ENCODE results near the gene PCDH9.
A peak's percentile ranks its signal among the peaks of the same experiment; 100 is the strongest.

Gene PCDH9, protein sequence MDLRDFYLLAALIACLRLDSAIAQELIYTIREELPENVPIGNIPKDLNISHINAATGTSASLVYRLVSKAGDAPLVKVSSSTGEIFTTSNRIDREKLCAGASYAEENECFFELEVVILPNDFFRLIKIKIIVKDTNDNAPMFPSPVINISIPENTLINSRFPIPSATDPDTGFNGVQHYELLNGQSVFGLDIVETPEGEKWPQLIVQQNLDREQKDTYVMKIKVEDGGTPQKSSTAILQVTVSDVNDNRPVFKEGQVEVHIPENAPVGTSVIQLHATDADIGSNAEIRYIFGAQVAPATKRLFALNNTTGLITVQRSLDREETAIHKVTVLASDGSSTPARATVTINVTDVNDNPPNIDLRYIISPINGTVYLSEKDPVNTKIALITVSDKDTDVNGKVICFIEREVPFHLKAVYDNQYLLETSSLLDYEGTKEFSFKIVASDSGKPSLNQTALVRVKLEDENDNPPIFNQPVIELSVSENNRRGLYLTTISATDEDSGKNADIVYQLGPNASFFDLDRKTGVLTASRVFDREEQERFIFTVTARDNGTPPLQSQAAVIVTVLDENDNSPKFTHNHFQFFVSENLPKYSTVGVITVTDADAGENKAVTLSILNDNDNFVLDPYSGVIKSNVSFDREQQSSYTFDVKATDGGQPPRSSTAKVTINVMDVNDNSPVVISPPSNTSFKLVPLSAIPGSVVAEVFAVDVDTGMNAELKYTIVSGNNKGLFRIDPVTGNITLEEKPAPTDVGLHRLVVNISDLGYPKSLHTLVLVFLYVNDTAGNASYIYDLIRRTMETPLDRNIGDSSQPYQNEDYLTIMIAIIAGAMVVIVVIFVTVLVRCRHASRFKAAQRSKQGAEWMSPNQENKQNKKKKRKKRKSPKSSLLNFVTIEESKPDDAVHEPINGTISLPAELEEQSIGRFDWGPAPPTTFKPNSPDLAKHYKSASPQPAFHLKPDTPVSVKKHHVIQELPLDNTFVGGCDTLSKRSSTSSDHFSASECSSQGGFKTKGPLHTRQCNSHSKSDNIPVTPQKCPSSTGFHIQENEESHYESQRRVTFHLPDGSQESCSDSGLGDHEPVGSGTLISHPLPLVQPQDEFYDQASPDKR (N-terminal part only)

GRCh38 chr13:67229481-67230403, at the start of gene PCDH9:
PCDH9 (minus strand) TSS chr13:67230336; CDS start chr13:67228440, 1,896 bp downstream.
- FAIRE-seq: no peak
- DNase-seq (ENCODE audit: extremely low spot score, insufficient read length, low read depth): no peak

DNA sequence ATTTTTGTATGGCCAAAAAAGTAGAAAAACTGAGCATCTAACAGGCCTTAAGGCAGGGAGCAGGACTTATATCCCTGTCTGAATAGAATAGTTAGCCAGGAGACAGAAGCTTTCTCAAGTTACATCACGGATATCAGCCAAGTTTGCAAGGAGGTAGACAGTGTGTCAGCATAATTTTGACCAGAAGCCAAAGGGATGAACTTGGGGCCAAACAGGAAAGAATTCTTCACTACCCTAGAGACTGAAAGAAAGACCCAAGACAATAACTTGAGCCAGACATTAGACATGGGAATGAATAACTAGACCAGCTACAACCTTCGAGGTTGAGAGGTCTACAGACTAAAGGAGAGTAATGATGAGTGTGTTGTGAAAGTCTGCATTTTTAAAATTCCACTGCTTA, 48.1 kb upstream of the PCDH9 start:
- FAIRE-seq (no peak), DNase-seq (ENCODE audit: extremely low spot score, insufficient read length, low read depth) (no peak)

DNA sequence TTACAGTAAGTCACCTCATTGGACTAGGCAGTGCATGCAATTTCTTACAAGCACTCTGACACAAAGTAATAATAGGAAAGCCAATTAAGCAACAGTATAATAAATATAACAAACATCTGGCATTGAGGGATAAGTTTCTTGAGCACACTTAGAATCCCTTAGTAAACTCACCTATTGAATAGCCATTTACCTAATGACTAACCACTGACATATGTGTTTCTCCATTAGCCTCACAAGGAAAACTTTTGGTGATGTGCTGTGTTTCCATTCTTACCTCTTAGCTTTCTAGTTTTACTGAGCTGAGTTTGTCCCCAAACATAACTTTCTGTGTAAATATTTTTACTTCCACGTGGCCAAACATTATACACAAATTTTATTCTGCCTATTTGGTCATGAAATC, 47.4 kb upstream of the PCDH9 start:
- FAIRE-seq (no peak), DNase-seq (ENCODE audit: extremely low spot score, insufficient read length, low read depth) (no peak)

DNA sequence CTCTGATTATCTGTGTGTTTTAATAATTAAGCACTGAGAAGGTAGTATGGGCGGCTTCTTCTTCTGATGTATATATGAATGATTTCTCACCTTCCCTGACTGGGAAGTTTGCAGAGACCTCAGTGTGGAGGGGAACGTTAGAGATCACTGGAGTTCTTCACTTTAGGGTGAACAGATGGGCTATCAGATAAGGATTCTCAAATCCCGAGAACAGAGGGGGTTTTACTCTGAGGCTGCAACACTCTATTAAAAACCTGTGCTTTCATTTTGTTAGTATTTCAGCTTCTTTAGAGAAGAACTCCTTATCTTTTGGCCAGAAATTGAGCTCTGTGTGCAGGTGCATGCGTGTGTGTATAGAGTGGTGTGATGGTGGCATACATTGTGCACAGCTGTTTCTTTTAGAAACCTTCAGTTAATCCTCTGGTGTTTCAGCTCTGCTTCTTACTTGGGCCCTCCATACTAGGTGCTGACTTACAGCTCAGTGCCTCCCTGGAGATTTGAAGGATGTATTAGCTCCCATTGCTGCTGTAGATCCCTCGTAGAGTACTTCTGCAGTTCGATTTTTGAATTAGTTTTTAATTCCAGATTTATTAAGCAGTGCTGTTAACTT, 45.3 kb upstream of the PCDH9 start:
- DNase-seq (ENCODE audit: extremely low spot score, insufficient read length, low read depth) (no peak), FAIRE-seq (no peak)

DNA sequence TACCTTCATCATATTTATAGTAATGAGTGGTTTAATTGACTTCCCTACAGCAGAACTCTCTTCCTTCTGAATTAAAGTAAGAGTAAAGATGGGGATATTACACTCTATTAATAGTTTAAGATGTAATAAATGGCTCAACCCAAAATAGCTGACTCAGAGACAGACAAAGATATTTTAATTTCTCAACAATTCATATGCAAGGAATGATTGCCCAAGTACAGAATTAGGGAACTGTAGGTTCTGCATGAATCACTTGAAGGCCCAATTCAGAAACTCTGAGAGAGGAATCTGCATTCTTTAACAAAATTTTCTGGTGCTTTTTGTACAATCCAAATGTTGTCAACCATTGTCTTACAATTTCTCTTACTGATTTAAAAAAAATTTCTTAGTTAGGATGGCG, 42.9 kb upstream of the PCDH9 start:
- DNase-seq (ENCODE audit: extremely low spot score, insufficient read length, low read depth) (no peak), FAIRE-seq (no peak)

- DNase-seq (ENCODE audit: extremely low spot score, insufficient read length, low read depth) (no peak), FAIRE-seq (no peak)
Observed at GRCh38 chr13:67267136-67267535, 37.0 kb upstream of the PCDH9 start.

GRCh38 chr13:67259208-67259607, 29.1 kb upstream of the PCDH9 start:
- DNase-seq (ENCODE audit: extremely low spot score, insufficient read length, low read depth) (no peak), FAIRE-seq (no peak)

DNA sequence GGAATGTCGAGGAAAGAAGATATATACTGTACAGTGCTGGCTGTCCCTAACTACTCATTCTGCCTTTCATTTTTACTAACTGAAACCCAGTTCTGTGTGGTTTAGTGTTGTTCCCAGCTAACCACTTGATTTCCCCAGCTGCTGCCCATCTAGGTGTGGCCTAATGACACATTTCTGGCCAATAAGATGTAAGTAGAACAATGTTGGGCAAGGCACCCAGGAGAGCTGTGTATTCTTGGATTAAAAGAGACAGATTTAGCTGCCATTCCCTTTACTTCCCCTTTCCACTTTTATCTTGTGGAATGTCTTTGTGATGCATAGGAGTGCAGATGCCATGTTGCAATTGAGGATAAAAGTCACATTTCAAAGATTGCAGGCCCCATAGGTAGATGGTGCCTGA, 28.3 kb upstream of the PCDH9 start:
- no peak for FAIRE-seq
- no peak for DNase-seq (ENCODE audit: extremely low spot score, insufficient read length, low read depth)

- DNase-seq (ENCODE audit: extremely low spot score, insufficient read length, low read depth) (no peak), FAIRE-seq (no peak)
Observed at GRCh38 chr13:67238861-67239260, 8.7 kb upstream of the PCDH9 start.

- peak; percentile 21 for FAIRE-seq
- DNase-seq (ENCODE audit: extremely low spot score, insufficient read length, low read depth): no peak
Observed at GRCh38 chr13:67238277-67238859, 8.2 kb upstream of the PCDH9 start.

DNA sequence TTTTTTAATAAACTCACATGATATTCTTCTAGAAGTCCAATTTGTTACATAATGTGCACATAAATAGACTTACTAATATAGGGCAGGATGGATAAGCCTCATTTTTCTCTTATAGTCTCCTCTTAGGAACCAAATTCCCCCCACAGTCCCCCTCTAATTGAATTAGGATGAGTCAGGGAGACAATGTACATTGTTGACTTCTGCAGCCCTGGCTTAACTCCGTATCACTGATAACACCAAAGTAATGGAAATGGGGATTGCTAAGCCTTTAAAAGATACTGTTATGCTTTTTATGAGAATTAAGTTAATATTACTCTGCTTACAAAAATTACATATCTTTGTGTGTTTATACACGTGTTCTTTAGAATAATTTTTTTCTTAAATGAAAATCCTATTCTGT, 5.1 kb upstream of the PCDH9 start:
- FAIRE-seq: no peak
- DNase-seq (ENCODE audit: extremely low spot score, insufficient read length, low read depth): no peak

- no peak for FAIRE-seq
Observed at GRCh38 chr13:67232384-67232783, 2.2 kb upstream of the PCDH9 start.

GRCh38 chr13:67231289-67232000, 1.3 kb upstream of the PCDH9 start:
- no peak for FAIRE-seq
- no peak for DNase-seq (ENCODE audit: extremely low spot score, insufficient read length, low read depth)

More at GRCh38 chr13:67232384-67232783, 2.2 kb upstream of the PCDH9 start:
- DNase-seq (ENCODE audit: extremely low spot score, insufficient read length, low read depth): no peak

DNA sequence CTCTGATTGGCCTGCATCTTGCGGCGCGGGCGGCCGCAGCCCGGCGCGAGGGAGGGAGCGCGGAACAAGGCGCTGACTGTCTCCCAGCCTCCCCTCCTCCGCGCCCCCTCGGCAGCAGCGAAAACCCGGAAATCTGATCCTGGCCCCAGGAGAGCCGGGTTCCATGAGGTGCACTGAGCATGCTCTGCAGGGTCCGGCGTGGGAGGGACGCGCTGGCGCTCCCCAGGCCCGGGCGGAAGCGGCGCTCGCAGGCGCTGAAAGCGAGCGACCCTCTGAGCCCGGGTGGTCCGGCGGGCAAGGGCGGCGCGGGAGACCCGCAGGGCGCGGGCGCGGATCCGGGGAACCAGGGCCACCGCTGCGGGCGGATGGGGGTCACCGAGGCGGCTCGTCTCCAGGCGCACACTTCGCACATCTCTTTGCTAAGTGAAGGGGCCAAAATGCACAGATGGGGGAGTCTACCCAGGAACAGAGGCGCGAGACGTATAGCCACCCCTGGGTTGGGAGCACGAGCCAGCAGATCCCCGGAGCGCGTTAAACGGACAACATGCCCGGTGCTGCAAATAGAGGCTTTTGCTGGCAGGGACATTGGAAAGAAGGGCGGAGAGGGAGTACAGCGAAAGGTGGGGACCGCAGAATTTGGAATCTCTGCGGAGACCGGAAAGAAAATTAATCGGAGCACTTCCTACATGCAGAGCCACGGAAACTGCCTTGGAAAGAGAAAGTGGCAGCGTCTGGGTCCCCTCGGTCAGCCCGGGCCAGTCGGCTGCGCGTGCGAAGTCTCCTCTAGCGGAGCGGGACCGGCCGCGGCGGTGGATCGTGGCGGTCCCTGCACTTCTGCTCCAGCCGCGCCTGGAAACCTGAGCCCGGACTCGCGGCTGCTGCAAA, 510 bp upstream of the PCDH9 start:
- FAIRE-seq: peak; percentile 80
- DNase-seq (ENCODE audit: extremely low spot score, insufficient read length, low read depth): peak; percentile 81

- DNase-seq (ENCODE audit: extremely low spot score, insufficient read length, low read depth): no peak
- no peak for FAIRE-seq
Observed at GRCh38 chr13:67228916-67229315, 1.2 kb downstream of the PCDH9 start.

GRCh38 chr13:67228031-67228430, 2.1 kb downstream of the PCDH9 start:
- DNase-seq (ENCODE audit: extremely low spot score, insufficient read length, low read depth): no peak
- no peak for FAIRE-seq

Data from GM18507 (cell line).